Ovary (tissue), 3 donors: ENCODE results near the gene ICA1.

Source experiments
- CTCF ChIP-seq, 3 donors: fragments of 450-650 bp in 2 of 3; fragments of 200-600 bp in 1 of 3; IDR thresholded peaks; one replicate each; pipeline versions ENCODE4 v1.5.1 to v1.8.0; 2016 to 2022; ENCODE audit warnings: antibody characterized with exemption in 3 of 3, mild to moderate bottlenecking in 1 of 3
- EP300 ChIP-seq: sonication (generic); formaldehyde crosslinking; IDR thresholded peaks from one replicate; pipeline ENCODE4 v1.6.1; 2017; ENCODE audit warnings: antibody characterized with exemption
- POLR2A ChIP-seq: fragments of 450-650 bp; IDR thresholded peaks from one replicate; pipeline ENCODE4 v1.6.1; 2017; ENCODE audit warnings: antibody characterized with exemption, mild to moderate bottlenecking, moderate library complexity
- donor health status: DM: no; HTN: no; CAD: no.

DNA sequence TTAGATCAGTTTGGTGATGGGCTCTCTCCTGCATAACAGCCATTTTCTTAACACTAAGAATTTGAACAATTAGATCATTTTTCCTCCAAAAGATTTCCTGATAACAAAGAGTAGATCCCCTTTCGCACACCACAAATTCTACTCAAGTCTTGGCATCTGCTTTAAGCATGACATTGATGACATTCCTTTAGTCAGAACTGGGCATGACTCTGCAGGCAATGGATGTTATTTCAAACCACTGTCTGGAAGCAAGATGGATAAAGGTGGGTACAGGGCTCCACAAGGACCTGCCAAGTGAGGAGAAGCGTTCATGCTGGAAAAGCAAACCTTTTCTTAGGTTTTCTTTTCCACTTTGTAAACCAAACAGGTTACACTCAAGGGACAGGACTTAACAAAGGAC lies 169.8 kb downstream of the ICA1 start:
- no peak for TF ChIP-seq CTCF (IDR thresholded peaks at IDR 0.05)
- no peak for TF ChIP-seq POLR2A
- no peak for TF ChIP-seq EP300
